Activated gamma-delta T cell treated with anti-CD3 and anti-CD28 coated beads, Interleukin-2, amount 50 U/mL, for 16 hours (primary cell): Measurements from ENCODE around the gene UBQLN1.

Experiments used
- DNase-seq: peaks from one replicate; pipeline ENCODE4 v3.0.0-alpha.2; 2020; ENCODE audit warnings: low read depth

UBQLN1 gene

DNA sequence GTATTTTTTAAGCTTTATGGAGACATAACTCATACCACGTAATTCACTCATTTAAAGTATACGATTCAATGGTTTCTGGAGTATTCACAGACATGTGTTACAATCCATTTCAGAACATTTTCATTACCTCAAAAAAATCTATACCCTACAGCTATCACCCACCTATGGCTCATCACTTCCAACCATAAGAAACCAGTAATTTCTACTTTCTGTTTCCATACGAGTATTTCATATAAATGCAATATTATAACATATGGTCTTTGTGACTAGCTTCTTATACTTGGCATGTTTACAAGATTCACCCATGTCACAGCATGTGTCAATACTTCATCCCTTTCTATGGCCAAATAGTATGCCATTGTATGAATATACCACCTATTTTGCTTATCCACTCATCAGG, 18.8 kb downstream of the UBQLN1 start:
- DNase-seq, result no peak

DNA sequence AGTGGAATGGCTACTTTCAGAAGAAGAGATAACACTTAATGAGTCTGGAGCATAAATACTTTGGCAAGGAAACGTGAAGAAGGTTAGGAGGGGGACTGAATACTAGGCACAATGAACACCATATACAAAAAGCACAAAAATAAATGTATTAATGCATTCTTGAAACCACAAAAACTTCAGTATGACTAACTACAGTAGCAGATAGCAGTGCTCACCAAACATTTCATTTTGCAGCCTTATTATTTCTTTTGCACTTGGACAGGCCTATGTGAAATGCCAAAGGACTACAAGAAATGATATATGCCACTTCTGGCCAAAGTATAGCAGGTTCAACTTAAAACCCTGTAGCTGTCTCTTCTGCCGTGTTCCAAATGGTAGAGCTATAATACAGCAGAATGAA, 26.3 kb downstream of the UBQLN1 start:
- no peak for DNase-seq

DNA sequence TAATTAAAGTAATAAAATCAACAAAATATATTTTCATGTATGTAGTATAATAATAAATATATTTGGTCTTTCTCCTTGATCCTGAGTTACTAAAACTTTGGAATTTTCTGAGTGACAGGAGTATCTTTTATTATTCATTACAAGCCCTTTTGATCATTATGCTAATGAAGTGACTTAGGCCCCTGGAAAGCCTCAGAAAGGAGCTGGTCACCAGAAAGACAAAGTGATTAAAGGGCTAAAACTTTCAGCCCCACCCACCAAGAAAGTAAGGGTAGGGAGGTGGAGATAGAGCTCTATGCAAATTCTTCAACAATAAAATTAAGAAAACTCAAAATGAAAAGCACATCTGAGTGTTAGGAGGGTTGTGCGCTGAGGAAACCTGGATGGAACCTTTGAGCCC, 27.5 kb downstream of the UBQLN1 start:
- DNase-seq, result no peak

DNA sequence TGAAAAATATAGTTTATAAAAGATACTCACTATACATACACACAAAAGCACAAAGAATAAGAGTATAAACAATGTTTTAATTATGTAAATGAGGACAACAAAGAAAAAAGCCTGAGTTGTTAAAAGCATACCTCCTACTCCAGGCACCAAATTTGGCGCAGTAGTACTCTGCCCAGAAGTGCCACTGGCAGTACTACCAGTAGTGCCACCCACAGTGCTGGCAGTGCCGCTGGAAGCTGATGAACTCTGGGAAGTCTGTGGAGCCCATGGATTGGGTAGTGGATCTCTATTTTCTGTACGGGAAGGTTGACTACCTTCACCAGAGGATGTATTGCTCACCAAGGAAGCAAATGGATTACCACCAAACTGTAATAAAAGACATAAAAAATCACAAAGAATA, 30.2 kb downstream of the UBQLN1 start:
- no peak for DNase-seq

DNA sequence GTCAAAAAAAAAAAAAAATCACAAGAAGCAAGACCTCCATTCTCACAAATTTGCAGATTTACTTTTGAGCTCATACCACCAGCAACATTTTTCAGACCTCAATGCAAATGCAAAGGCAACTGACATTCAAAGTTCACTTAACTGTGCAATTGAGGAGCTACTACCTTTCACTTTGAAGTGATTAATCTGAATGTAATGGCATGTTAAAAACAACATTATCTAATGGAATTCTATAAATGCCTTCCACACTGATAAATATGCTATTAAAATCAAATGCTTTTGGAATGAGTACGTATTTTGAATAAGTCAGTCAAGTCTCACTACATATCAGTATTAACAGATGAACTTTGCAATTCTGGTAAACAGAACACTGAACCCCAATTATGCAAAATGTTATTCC, 32.3 kb downstream of the UBQLN1 start:
- no peak for DNase-seq

DNA sequence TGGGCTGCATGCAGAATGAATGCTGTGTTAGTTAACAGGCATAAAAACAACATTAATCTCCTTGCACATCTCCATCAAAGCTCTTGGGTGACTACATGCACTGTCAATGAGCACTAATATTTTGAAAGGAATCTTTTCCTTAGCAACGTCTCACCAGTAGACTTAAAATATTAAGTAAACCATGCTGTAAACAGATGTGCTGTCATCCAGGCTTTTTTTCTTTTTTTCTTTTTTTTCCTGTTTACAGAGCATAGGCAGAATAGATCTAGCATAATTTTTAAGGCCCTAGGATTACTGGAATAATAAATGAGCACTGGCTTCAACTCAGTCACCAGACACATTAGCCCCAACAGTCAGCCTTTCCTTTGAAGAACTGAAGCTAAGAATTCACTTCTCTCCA, 36.3 kb downstream of the UBQLN1 start:
- DNase-seq, result no peak

DNA sequence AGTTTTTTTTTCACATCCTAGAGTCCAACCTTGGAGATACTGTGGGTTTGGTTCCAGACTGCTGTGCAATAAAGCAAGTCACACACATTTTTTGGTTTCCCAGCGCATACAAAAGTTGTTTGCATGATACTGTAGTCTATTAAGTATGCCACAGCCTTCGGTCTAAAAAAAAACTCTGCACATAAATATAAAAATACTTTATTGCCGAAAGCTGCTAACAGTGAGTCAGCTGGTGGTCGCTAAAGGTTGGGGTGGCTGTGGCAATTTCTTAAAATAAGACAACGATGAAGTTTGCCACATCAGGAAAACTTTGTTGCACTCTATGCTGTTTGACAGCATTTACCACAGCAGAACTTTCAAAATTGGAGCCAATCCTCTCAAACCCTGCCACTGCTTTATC, 37.4 kb downstream of the UBQLN1 start:
- DNase-seq, result no peak

DNA sequence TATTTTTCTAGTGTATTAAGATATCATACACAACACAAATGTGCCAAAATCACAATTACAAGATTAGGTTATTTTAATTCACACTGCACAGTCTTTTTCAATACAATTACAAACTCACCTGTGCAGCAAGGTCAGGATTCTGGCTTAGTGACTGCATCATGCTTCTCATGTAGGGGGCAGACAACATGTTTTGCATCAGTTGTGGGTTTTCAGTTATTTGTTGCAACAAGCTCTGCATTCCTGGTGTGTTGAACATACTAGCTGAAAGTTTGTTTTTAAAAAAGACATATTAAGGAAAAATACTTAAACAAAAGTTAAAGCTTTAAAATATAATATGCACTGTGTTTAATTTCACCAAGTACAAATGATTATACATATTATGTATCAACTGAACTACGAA, 38.7 kb downstream of the UBQLN1 start:
- no peak for DNase-seq

DNA sequence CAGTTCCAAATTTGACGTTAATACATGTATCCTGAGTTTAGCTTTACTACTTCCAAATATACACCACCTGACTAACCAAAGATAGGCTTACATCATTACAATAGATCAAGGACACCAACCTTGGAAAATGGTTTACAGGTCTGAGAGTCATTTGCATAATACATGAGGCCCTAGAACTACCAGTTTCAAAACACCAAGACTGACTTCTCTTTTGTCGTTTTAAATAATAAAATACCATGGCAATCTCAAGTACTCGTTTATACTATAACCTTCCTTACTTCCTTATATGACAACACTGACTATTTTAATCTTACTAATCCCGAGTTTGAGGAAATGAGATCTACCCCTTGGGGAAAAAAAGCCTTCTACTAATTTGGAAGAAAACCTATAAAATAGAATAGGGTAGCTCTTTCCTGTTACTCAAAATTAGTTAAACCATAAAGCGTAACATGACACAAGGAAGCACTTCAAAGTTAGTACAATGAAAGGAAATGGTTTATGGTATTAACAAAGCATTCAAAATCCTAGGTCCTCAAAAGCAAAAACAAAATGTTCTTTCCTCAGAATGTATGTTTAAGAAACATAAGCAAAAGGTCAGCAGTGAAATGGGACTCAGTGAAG, 42.1 kb downstream of the UBQLN1 start:
- no peak for DNase-seq

DNA sequence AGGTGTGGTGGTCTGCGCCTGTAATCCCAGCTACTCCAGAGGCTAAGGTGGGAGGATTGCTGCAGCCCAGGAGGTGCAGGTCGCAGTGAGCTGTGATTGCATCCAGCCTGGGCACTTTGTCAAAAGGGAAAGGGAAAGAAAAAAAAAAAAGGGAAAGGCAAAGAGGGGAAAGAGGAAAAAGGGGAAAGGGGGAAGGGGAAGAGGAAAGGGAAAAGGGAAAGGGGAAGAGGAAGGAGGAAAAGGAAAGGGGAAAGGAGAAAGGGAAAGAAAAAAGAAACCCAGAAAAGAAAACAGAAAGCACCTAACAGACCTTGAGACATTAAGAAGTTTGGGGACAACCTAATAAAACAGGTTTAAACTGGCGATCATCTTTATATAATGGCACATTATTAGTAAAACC, 44.8 kb downstream of the UBQLN1 start:
- DNase-seq, result no peak

DNA sequence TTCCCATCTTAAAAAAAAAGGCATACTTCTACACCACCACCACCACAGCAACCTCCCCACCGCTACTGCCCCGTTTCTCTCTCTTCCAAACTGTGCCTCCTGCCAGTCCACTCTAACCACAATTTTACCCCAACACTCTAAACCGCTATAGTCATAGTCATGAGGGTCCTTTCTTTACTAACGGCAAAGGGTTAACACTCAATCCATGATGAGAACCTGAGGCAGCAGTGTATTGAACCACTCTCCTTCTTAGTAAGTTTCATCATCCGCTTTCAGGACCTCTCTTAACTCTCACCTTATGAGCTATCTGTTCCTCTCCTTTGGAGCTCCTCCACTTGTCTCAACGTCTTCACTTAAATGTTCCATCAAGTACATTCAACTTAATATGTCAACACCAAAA, 50.8 kb downstream of the UBQLN1 start:
- no peak for DNase-seq

DNA sequence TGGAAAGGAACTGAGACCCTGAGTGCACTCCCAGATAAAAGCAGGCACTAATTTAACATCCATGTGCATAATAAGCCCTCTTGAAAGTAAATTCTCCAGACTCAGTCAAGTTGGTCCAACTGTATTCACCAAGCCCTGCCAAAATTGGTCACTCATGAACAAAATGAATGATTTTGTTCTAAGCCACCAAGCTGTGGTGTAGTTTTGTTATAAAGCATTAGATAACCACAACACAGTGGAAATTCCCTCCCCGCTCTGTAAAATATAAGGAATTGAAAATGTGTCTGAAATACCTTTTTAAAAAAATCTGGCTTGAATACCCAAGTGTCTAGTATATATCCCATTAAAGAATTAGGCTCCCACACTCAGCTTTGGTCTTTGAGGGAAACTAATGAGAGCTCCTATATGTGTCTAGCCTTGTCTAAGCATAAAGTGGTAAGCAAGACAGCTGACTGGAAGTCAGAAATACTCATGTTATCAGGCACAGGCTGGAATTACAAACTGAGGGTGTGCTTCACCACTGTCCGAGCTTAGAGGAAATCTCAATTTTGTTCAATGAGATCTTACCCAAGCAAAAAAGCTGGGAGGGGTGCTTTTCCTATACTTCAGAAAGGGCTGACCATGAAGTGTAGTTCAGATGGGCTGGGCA, 51.6 kb downstream of the UBQLN1 start:
- DNase-seq, result no peak

DNA sequence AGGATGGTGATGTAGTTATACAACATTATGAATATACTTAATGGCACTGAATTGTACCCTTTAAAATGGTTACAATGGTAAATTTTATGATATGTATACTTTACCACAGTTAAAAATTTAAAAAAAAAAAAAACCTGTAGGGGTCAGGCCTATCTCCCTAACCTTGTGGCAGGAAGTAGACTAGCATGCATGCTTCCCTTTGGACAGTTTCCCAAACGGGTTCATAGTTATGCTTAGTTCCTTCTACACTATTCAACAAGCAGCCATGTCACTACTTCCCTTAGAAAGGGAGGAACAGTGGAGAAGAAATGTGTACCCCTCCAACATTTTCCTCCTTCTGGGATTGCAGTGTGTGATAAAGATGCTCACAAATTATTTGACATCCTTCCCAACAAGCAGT, 52.3 kb downstream of the UBQLN1 start:
- DNase-seq, result no peak

DNA sequence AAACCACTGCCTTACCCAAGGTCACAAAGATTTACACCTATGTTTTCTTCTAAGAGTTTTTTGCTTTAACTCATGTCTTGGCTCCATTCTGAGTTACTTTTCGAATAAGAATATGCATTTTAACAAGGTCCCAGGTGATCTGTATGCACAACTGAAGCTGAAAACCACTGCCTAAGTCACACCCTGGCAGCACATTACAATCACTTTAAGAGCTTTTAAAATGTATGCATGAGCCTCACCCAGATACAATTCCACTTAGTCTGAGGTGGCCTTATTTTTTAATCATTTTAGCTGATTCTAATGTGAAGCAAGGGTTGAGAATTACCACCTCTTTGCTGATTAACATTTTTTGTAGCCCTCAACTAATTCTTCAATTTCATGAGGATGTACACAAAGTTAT, 55.3 kb downstream of the UBQLN1 start:
- DNase-seq, result no peak

DNA sequence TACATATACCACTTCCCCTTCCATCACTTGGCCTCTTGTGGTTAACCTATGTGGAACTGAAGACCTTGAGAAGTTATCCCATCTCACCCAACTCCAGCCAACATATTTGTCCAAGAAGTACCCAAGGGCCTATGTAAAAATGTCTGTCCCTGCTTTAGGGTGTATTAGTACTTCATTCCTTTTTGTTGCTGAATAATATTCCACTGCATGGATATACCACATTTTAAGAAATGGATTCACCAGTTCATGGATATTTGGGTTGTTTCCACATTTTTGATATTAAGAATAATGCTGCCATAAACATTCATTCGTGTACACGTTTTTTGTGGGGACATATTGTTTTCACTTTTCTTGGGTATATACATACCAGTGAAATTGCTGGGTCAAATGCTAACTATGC, 56.2 kb downstream of the UBQLN1 start:
- no peak for DNase-seq

DNA sequence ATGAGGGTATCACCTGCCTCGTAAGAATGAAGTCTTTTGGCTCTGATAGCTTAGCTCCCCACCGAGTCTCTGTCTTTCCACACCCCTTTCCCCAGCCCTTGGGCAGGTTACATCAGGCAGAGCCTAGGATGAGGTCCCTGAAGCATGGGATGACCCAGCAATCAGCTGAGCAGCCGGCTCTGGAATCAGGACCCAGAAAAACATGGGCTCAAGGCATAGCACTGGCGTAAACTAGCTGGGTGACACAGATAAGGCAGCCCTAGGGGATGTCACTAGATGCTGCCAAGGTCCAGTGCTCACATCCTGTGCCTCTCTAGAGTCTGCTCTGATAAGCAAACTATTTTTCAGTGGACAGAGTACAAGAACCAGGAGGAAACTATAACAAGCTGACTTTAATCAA, 58.2 kb downstream of the UBQLN1 start:
- no peak for DNase-seq

DNA sequence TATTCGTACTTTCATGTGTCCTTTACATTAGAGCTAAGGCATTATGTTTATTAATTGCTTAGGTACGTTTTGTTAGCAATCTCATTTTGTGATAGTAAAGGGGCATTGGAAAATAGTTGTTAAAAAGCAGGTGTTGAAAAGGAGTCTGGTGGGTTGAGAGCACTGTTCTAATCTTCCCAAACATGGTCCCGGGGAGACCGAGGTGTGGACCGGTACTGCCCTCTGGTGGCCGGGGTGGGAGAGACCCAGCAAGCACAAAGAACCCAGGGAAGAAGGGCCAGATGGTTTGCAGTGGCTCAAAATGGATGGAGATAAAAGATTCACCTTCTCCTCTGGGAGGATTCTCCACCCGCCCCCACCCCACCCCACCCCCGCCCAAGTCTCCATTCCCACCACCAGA, 58.7 kb downstream of the UBQLN1 start:
- DNase-seq, result peak; percentile 65

DNA sequence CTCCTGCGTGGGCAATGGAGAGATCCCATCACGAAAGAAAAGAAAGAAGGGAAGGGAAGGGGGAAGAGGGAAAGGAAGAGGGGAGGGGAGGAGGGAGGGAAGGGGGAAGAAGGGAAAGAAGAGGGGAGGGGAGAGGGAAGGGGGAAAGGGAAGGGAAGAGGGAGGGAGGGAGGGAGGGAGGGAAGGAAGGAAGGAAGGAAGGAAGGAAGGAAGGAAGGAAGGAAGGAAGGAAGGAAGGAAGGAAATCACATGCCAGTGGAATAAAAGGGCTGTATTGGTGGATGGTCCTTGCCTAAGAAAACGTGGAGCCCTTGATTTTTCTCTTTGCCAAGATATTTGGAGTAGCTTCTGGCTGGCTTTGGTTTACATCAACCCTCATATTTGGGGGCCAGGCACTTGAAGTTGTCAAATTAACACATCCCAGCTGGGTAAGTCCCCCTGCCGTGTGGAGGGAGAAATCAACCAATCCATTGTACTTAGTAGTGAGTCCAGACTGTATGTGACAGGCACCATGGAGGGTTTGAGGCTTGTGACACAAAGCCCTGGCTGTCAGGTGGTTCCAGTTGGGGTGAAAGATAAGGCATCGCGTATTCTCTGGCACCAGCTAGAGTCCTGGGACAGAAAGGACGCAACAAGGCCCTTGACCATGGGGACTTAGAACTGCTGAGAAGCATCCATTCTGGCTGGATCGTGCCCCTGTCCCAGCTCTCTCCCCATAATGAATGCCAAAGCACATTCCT, 61.1 kb downstream of the UBQLN1 start:
- no peak for DNase-seq

DNA sequence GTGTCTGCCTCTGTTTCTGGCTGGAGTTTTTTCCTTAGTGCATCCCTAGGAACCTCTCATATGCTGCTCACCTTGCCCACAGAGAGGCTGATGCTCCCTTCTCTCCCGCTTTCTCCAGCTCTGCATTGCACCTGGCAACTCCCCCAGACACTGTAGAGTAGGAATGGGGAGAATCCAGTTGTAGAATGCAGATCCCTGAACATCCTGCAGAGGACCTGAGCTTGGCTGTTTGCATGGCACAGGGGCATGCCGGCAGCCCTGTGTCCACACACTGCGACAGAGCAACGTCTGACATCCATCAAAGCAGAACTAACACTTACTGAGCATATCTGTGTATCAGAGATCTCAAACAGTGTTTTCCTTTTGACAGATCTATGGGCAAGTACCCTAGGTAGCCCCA, 65.0 kb downstream of the UBQLN1 start:
- no peak for DNase-seq

DNA sequence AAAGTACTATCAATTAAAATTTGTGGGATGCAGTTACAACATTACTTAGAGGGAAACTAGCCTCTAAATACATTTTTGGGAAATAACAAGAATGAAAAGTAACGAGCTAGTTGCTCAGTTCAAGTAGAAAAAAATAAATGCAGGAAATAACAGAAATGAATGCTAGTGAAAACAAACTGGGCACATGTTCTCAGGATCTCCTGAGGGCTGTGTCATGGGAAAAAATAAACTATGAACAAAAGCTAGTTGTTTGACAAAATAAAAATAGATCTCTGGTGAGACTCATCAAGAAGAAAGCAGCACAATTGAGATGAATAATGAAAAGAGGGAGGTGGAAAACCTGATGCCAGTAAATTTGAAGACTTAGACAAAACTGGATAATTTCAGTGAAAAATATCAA, 68.5 kb downstream of the UBQLN1 start:
- DNase-seq, result no peak

DNA sequence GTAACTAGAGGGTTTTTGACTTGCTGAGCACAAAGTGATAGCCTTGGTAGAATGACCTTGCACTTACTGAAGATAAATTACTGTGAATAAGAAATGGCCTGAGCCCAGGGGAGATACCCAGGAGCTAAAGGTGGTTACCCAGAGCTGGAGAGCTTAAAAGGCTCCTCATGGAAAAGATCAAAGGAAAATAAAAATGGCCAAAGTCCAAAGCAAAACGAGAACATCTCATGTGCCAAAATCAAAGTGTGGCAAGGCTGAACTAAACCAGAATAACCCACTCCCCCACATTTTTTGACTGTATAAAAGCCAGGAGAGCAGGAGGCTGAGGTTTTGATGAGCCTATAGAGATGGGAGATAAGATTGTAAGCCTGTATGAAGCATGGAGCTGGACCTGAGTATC, 70.4 kb downstream of the UBQLN1 start:
- DNase-seq, result no peak

DNA sequence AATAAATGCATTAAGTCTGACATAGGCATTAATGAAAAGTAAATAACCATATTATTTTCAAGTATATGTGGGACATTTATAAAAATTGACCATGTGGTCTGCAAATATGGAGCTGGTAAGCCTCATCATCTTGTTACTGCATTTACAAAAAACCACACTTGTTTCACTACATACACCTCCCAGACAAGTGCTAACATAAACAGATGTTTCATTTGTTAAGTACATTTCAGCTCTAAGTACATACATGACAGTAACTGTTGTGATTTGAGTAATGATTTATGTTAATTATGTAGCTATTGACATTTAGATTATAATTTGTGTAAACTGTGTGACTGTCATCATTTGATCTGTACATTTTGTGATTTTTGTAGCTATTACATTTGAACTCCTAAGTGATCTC, 70.9 kb downstream of the UBQLN1 start:
- DNase-seq, result no peak

DNA sequence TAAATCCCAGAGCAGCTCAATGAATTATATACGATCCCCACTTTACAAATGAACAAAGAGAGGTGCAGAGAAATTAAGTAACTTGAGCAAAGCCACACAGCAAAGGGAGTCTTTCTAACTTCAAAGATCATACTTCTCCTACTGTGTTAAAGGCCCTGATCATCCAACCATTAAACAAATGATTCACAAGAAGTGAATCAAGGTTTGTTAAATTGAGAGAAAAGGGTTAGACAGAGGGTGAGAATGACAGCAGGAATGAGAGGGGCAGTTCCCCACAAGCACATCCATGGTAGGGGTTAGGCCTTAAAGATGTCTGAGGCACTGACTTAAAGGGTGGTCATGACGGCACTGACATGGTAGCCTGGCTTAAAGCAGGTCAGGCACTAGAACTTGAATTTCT, 74.1 kb downstream of the UBQLN1 start:
- no peak for DNase-seq

DNA sequence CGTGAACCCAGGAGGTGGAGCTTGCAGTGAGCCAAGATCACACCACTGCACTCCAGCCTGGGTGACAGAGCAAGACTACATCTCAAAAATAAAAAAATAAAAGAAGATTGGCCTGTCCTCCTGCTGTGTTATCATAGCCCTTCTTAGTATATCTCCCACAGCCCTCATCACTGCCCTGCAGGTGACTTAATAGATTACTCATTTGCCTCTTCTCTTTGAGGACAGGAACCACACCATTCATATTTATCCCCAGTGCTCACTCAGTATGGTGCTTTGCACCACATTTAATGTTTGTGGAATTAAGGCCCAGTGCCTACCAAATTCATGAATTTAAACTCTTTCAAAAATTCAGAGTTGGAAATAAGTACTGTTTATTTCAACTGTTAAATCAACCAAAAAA, 74.5 kb downstream of the UBQLN1 start:
- DNase-seq, result no peak
